Spinal cord (tissue), 10 donors: Measurements from ENCODE around the gene NUFIP1. TPM values are rescaled to one million over a fixed set of nuclear protein-coding genes. Genes with fewer than 3 reads are reported as not detected.

ENCODE experiments used
- DNase-seq, 6 donors: peaks; one replicate each; pipeline versions ENCODE4 v3.0.0 to v3.0.0-alpha.2; 2013 to 2015; ENCODE audit warnings: low spot score in 6 of 6, low read depth in 4 of 6
- H3K27ac ChIP-seq: one replicate; pipeline ENCODE4 v1.5.1; 2013; ENCODE audit warnings: low read depth, low read length, control low read depth
- H3K27me3 ChIP-seq: one replicate; pipeline ENCODE4 v1.6.1; 2013; ENCODE audit warnings: low read length; ENCODE audit not compliant: control insufficient read depth, insufficient read depth
- H3K36me3 ChIP-seq: one replicate; pipeline ENCODE4 v1.6.1; 2013; ENCODE audit warnings: low read length; ENCODE audit not compliant: control insufficient read depth, insufficient read depth
- H3K4me1 ChIP-seq: one replicate; pipeline ENCODE4 v1.6.1; 2013; ENCODE audit warnings: low read length; ENCODE audit not compliant: control insufficient read depth, insufficient read depth
- H3K4me3 ChIP-seq: one replicate; pipeline ENCODE4 v1.5.1; 2013; ENCODE audit warnings: low read depth, low read length, control low read depth
- H3K9me3 ChIP-seq: one replicate; pipeline ENCODE4 v1.6.1; 2013; ENCODE audit warnings: low read length; ENCODE audit not compliant: control insufficient read depth, insufficient read depth
- WGBS: methylation state at CpG from one replicate; pipeline ENCODE4 v1.1.5; 2013; ENCODE audit warnings: missing lambda C conversion rate; ENCODE audit not compliant: insufficient coverage; 5-methylcytosine and 5-hydroxymethylcytosine counted together
- polyA plus RNA-seq, 2 donors: library from polyadenylated mRNA; unstranded; fragments of 120-200 nt; gene quantifications; one replicate each; pipeline ENCODE4 v1.2.1, GENCODE V29; 2013; ENCODE audit not compliant: insufficient read length in 2 of 2
- total RNA-seq, 2 donors: library from RNA; depleted of rRNA in 1 of 2; stranded (reverse); fragments of 120-200 nt in 1 of 2; fragments of >200 nt in 1 of 2; gene quantifications; one replicate each; pipeline versions ENCODE4 v1.2.3 to v1.2.4, GENCODE V29; 2013 to 2014
- donor health status: healthy.

NUFIP1 gene
- total and polyA plus RNA-seq, 4 donors = 4.5 to 10.8 (median 7.7) TPM

- WGBS = 80% methylated on average over 3 of the region's 7 CpGs
- H3K9me3 ChIP-seq = no peaks in the 10 kb centered on the region
- no peak overlapping the region for H3K27ac ChIP-seq
- H3K4me1 ChIP-seq = peaks cover 2% of the 10 kb centered on the region
- no peak overlapping the region for H3K4me3 ChIP-seq
- no peak for DNase-seq
- H3K36me3 ChIP-seq = peaks cover 6% of the 10 kb centered on the region
- no peaks in the 10 kb centered on the region for H3K27me3 ChIP-seq
Measured at GRCh38 chr13:44971656-44972595, 17.3 kb downstream of the NUFIP1 start.

DNA sequence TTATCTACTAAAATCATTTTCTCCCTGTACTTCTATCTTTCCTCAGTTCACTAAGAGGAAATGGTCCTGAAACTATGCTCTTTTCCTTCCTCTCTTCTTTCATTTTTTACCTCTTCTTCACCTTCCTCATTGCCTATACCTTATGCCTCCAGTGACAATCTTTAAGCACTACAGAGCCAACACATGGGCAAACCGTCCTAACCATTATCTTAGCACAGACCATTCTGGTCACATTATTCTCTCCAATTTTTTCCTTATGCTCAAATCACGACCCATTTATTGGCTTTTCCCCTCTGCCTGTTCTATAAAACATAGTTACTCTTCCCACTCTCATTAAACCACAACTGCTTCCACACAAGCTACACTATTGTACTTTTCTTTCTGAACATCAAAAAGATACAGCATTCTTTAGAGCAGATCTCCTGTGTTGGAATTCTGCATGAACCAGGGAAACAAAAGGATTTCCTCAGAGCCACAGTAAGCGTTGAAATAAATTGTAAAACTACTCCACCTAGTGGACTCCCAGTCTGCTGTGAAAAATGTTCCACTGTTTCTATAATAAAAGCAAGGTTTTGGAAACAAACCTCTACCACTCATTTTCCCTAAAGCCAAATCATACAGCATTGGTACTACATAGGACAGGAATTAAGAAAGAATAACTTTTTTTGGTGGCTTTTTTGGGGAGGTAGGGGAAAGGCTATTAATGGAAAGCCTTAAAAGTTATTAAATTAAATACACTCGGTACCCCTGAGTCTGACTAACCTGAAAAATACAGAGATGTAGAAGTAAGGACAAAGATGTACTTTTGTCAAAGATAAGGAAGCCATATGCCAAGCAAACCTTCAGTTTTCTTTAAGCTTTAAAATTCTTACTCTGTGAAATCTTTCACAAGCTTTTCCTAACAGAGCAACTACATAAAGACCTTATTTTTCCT lies 19.5 kb downstream of the NUFIP1 start:
- Histone ChIP-seq H3K27ac (peak overlapping the region; percentile 52), H3K27me3 (no peaks in the 10 kb centered on the region), H3K4me3 (no peak overlapping the region), H3K36me3 (peaks cover 6% of the 10 kb centered on the region), H3K4me1 (peaks cover 2% of the 10 kb centered on the region), H3K9me3 (no peaks in the 10 kb centered on the region)
- 30% methylated on average over 2 of the region's 4 CpGs for whole genome bisulfite sequencing
- DNase-seq = peak; percentile 49 to 95 (median 58)

DNA sequence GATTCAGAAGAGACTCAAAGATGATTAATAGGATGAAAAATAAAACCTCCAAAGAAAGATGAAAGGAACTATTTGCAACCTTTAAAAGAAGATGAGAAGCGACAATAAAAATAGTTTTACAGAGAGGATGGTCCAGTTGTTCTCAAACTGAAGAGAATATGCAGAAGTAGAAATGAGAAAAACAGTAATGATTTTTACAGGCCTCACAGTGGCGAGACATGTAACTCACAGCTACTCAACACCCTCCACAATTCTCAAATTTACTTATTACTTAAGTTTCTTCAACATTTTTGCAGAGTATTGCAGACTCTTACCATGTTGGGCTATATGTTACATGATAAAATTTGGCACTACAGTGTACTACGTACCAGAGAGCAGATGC lies 20.8 kb downstream of the NUFIP1 start:
- no peak overlapping the region for H3K4me3 ChIP-seq
- 72% methylated on average over 2 of the region's 3 CpGs for WGBS
- no peak overlapping the region for H3K27ac ChIP-seq
- no peaks in the 10 kb centered on the region for H3K27me3 ChIP-seq
- H3K36me3 ChIP-seq = peaks cover 6% of the 10 kb centered on the region
- peaks cover 2% of the 10 kb centered on the region for H3K4me1 ChIP-seq
- H3K9me3 ChIP-seq = no peaks in the 10 kb centered on the region
- no peak for DNase-seq

- Histone ChIP-seq H3K4me3 (no peak overlapping the region), H3K9me3 (peaks cover 2% of the 10 kb centered on the region), H3K36me3 (peaks cover 6% of the 10 kb centered on the region), H3K4me1 (peaks cover 2% of the 10 kb centered on the region), H3K27ac (no peak overlapping the region), H3K27me3 (no peaks in the 10 kb centered on the region)
- peak in 1 of 6 donors; percentile 9 for DNase-seq
- no CpG with 5 or more reads among the region's 3 CpGs for WGBS
Measured at GRCh38 chr13:44967704-44968433, 21.4 kb downstream of the NUFIP1 start.

DNA sequence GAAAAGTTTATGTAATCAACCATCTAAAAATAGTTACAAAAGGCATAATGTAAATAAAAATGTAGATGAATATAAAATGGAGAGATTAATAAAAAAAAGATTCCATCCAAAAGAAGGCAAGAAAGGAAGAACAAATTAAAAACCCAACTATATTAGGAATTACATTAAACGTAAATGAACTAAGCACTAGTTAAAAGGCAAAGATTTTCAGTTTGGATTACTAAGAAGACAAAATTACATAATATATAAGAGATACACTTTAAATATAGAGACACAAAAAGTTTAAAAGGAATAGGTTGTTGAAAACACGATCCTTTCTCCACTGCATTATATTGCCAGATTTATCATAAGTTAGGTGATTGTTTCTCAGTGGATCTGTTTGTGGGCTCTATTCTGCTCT lies 27.3 kb downstream of the NUFIP1 start:
- Histone ChIP-seq H3K4me1 (no peaks in the 10 kb centered on the region), H3K9me3 (peaks cover 11% of the 10 kb centered on the region), H3K27ac (no peak overlapping the region), H3K4me3 (no peak overlapping the region), H3K36me3 (peaks cover 12% of the 10 kb centered on the region), H3K27me3 (no peaks in the 10 kb centered on the region)
- DNase-seq = no peak
- no CpG with 5 or more reads among the region's 2 CpGs for WGBS

DNA sequence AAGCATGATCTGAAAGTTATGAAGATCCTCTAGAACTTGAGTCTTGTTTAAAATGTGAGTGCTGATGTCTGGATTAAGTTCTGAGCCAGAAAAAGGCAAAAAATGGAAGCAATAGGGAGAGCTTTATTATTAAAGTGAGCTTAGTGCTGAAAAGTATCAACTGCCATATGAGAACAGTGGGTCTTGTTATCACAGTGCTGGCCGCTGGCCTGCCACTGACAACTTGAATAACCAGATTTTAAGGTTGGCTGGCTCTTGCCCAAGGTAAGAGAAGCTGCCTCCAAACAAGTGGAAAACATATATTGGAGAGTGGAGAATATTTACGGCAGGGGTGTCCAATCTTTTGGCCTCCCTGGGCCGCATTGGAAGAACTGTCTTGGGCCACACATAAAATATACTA lies 33.9 kb downstream of the NUFIP1 start:
- H3K4me3 ChIP-seq = no peak overlapping the region
- peak in 3 of 6 donors; percentile 18 to 60 (median 52) for DNase-seq
- H3K4me1 ChIP-seq = no peaks in the 10 kb centered on the region
- peaks cover 2% of the 10 kb centered on the region for H3K36me3 ChIP-seq
- no peaks in the 10 kb centered on the region for H3K9me3 ChIP-seq
- no CpG with 5 or more reads among the region's 3 CpGs for WGBS
- H3K27ac ChIP-seq = no peak overlapping the region
- no peaks in the 10 kb centered on the region for H3K27me3 ChIP-seq

DNA sequence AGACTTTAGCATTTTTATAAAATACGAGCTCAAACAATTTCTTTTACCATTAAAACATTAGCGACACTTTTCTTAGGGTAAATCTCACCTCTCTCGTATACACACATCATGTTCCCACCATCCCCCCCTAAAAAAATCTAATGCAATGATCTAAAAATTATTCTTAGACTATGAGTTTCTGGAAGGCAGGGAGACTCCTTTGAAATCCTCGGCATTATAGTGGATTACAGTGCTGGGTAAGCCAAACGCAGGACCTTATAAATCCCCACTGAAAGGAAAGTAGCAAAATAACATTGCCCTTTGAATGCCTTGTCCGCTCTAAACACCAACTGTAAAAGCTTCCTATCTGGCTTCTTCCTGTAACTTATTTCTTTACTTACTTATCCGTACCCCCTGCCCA lies 35.0 kb downstream of the NUFIP1 start:
- Histone ChIP-seq H3K27ac (no peak overlapping the region), H3K4me1 (no peaks in the 10 kb centered on the region), H3K4me3 (no peak overlapping the region), H3K36me3 (peaks cover 4% of the 10 kb centered on the region), H3K27me3 (no peaks in the 10 kb centered on the region), H3K9me3 (no peaks in the 10 kb centered on the region)
- DNase-seq = no peak
- WGBS = 74% methylated on average over 3 of the region's 7 CpGs

DNA sequence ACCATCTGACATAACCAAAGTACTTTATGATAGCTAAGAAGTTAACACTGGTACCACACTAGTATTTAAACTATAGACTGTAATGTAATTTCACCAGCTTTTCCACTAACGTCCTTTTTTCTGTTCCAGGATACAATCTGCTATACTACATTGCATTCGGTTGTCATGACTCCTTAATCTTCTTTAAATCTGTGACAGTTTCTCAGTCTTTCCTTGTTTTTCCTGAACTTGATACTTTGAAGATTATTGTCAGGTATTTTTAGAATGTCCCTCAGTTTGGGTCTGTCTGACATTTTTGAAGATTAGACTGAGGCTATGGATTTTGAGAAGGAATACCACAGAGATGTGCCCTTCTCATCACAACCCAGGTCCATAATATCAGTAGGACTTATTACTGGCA lies 36.6 kb downstream of the NUFIP1 start:
- Histone ChIP-seq H3K27me3 (no peaks in the 10 kb centered on the region), H3K27ac (no peak overlapping the region), H3K36me3 (peaks cover 4% of the 10 kb centered on the region), H3K4me3 (no peak overlapping the region), H3K4me1 (no peaks in the 10 kb centered on the region), H3K9me3 (no peaks in the 10 kb centered on the region)
- WGBS = 57% methylated on average over 1 of the region's 2 CpGs
- DNase-seq = no peak

- Histone ChIP-seq H3K4me3 (no peak overlapping the region), H3K9me3 (no peaks in the 10 kb centered on the region), H3K27me3 (no peaks in the 10 kb centered on the region), H3K27ac (no peak overlapping the region), H3K36me3 (peaks cover 4% of the 10 kb centered on the region), H3K4me1 (no peaks in the 10 kb centered on the region)
- no peak for DNase-seq
Measured at GRCh38 chr13:44951184-44951583, 38.1 kb downstream of the NUFIP1 start.
